A172 (cell line): Measurements from ENCODE around the gene SAMD11. TPM values are rescaled to one million over a fixed set of nuclear protein-coding genes. Genes with fewer than 3 reads are reported as not detected.
A peak's percentile ranks its signal among the peaks of the same experiment; 100 is the strongest.

ENCODE experiments used
- DNase-seq: peaks from one replicate; pipeline ENCODE4 v3.0.0-alpha.2; 2015; ENCODE audit warnings: low spot score
- total RNA-seq: library from RNA; depleted of rRNA; stranded (reverse); fragments of >200 nt; shearing (Covaris generic); gene quantifications from 2 replicates; pipeline ENCODE4 v1.2.3, GENCODE V29; 2014

The SAMD11 gene
- total RNA-seq, 1 experiment from 2014 or later: 62.7 TPM

DNA sequence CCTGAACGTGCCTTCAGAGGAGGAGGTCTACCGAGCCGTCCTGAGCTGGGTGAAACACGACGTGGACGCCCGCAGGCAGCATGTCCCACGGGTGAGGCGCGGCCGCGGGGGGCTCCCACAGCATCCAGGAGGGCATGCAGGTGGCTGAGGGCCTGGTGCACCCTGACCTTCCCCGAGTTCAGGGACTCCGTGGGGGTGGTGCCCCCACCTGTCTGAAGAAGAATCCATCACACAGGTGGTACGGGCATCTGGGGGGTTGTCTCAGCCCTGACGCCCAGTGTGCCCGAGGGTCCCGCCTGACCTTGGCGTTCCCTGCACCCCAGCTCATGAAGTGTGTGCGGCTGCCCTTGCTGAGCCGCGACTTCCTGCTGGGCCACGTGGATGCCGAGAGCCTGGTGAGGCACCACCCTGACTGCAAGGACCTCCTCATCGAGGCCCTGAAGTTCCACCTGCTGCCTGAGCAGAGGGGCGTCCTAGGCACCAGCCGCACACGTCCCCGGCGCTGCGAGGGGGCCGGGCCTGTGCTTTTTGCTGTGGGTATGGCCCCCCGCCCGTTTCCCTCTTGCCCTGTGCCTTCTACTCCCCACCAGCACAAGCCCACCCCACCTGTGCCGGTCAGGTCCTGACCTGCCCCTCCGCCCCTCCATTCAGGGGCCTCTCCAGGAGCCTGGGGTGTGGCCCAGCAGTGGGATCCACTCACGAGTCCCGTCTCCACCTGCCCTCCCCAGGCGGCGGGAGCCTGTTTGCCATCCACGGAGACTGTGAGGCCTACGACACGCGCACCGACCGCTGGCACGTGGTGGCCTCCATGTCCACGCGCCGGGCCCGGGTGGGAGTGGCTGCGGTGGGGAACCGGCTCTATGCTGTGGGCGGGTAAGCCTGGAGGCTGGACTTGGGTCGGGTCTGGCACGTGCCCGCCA is 38.9 kb downstream of the SAMD11 start:
- DNase-seq: no peak

DNA sequence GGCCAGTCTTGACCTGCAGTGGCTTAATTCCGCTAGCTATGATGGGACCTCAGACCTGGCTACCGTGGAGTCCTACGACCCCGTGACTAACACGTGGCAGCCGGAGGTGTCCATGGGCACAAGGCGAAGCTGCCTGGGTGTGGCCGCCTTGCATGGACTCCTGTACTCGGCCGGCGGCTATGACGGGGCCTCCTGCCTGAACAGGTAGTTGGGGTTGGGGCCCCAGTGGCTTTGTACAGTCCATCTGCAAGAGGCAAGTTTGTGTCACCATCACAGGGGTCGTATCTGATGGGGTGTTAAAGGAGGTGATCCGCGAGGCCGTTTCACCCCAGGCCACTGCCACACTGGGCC is 39.6 kb downstream of the SAMD11 start:
- DNase-seq: no peak

DNA sequence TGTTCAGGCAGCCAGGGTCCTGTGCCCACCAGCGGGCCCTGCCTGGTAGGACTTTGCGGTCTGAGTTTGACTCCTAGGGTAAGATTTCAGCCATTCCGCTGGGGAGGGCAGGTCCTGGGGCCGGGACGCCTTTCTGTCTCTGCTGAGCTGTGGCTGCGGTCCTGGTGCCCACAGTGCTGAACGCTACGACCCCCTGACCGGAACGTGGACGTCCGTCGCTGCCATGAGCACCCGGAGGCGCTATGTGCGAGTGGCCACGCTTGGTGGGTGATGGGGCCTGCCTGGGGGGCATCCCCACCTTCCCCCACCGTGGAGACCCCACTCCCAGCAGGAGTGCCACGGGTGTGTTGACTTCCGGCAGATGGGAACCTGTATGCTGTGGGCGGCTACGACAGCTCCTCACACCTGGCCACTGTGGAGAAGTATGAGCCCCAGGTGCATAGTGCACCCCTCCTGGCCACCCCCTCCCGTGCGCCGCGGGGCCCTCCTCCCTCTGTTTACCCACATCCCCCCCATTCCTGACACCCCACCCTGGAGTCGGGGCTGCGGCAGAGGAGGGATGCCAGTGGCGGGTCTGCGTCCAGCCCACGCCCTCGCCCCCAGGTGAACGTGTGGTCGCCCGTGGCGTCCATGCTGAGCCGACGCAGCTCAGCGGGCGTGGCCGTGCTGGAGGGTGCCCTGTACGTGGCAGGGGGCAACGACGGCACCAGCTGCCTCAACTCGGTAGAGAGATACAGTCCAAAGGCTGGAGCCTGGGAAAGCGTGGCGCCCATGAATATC is 40.2 kb downstream of the SAMD11 start:
- no peak for DNase-seq

DNA sequence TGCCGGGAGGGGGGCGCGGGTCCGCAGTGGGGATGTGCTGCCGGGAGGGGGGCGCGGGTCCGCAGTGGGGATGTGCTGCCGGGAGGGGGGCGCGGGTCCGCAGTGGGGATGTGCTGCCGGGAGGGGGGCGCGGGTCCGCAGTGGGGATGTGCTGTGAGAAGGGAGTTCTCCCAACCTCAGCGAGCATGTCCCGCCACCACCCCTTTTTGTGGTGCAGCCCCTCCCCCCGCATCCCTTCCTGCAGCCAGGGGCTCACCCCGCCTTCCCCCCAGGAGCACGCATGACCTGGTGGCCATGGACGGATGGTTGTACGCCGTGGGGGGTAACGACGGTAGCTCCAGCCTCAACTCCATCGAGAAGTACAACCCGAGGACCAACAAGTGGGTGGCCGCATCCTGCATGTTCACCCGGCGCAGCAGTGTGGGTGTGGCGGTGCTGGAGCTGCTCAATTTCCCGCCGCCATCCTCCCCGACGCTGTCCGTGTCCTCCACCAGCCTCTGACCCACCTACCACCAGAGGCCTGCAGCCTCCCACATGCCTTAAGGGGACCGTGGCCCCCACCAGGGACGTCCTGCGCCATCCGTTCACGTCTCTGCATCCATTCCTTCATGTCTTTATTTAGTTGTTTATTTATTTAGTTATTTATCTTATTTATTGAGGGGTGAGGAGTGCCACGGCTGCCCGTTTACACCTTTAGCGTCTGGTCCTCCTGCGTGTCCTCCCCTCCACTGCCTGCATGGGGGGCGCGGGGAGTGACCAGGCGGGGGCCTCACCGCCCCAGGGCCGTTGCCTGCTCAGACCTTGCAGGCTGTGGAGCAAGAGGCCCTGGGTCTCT is 41.2 kb downstream of the SAMD11 start:
- DNase-seq: no peak

DNA sequence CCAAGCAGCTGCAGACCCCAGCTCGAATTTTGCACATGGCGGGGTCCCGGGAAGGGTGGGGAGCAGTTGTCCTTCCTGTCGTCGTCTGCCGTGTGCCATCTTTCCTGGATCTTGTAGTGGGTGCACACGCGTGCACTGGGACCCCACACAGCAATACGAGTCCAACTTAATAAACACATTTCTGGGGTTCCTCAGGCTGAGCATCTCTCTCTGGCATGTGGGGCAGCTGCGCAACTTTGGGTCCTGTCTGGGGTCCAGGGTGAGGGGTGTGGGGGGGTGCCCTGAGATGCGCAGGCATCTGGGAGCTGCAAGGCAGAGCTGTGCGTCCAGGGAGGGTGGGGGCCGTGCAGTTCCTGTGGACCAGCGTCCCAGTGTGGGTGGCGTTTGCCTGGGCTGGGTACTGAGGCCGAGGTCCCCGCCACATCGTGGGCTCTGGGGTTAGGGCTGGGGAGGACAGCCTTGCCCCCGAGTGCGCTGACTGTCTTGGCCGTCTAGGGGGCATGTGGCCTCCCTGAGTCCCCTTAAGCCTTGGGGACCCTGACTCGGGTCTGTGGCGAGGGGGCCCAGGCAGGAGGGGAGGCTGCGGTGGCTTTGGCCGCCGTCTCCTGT is 41.9 kb downstream of the SAMD11 start:
- DNase-seq: no peak

DNA sequence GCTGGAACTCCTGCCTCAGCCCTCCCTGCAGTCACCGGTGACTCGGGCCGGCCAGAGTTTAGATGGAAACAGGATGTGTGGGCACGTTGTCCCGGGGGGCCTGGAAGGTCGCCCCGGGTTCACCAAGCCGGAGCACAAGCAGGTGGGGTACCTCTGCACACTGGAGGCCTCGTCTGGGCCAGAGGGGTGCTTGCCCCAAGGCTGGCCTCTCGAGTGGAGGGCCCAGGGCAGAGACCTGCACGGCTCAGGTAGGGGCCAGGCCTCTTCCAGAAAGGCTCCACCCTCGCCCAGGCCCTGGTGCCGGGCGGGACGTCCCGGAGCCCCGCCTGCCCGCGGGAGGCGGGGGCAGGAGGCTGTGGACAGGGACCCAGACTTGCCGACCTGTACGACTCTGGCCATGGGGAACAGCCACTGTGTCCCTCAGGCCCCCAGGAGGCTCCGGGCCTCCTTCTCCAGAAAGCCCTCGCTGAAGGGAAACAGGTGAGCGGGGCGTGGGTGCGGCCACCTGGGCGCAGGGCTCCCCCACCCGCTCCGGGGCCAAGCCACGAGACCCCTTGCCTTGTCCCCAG is 42.5 kb downstream of the SAMD11 start, which contains the start of gene PLEKHN1:
Gene PLEKHN1, plus strand, starts transcription at position 348 of the 569 bp plus-strand sequence. Its CDS starts 50 bp downstream, at position 398.
- peak; percentile 62 for DNase-seq

DNA sequence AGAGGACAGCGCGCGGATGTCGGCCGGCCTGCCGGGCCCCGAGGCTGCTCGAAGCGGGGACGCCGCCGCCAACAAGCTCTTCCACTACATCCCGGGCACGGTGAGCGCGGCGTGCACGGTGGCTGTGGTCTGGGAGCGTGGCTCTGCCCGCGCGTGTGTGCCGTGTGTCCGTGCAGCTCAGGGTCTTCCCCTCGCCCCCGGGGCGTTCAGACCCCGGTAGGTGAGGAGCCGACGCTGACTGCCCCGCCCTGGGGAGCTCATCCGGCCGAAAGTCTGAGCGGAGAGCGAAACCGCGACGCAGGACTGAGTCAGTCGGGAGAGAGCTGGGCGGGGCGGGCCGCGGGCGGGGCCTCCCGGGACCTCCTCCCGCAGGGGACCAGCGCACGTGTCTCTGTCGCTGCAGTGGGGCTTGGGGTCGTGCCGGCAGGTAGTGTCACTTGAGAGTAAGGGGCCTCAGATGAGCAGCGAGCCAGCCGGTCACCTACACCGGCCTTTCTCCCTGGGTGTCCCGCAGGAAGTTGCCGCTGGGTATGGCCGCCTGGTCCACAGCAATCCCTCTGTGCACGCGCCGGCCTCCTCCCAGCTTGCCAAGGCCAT is 43.1 kb downstream of the SAMD11 start:
- peak; percentile 42 for DNase-seq

DNA sequence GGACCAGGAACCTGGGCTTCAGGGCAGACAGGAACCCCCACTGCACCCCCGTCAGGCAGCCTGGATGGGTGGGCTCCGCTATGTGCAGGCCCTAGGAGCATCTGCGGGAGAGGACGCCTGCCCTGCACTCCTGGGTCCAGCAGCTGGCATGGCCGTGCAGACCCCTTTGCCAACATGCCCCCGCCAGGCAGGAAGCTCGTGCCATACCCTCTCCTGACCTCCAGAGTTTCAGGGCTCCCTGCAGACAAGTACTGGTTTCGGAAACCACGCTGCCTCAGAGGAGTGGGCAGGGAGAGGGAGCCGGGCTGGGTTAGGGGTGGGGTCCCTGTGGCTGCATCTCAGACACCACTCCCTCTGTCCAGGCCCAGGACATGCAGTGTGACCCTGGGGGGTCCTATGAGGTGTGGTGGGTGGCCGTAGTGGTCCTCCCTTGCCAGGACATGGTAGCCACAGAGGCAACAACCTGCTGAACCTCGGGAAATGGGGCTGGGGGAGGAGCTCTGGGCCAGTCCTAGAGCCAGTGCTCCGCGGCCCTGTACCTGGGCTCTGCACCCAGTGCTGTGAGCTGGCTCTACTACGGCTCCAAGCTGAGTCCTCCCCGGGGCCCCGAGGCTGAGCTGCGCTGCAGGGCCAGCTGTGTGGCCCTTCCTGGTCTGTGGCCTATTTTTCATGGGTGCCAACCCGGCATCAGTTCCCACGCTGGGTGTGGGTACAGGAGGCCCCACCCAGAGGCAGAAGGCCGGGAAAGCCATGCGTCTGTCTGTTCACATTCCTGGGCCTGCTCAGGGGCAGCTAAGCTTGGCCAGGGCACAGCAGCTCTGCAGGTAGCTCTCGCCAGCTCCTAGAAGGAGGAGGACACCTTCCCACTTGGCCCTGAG is 44.0 kb downstream of the SAMD11 start:
- no peak for DNase-seq

DNA sequence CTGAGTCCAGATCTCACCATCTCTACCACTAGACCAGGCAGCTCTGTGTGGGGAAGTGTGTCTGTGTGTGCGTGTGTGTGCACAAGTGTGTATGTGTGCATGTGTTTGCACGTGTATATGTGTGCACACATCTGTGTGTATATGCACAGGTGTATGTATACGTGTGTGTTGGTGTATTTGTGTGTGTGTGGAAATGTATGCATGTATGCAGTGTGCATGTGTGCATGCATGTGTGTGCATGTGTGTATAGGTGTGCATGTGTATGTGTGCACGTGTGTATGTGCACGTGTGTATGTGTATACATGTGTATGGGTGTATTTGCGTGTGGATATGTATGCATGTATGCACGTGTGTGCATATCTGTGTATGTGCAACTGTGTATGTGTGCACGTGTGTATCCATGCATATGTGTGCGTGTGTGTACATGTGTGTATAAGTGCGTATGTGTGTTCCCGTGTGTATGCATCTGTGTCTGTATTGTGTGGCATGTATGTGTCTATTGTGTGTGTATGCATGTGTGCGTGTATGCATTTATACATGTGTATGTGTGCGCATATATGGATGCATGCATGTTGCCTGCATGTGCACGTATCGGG is 45.6 kb downstream of the SAMD11 start:
- DNase-seq: no peak

DNA sequence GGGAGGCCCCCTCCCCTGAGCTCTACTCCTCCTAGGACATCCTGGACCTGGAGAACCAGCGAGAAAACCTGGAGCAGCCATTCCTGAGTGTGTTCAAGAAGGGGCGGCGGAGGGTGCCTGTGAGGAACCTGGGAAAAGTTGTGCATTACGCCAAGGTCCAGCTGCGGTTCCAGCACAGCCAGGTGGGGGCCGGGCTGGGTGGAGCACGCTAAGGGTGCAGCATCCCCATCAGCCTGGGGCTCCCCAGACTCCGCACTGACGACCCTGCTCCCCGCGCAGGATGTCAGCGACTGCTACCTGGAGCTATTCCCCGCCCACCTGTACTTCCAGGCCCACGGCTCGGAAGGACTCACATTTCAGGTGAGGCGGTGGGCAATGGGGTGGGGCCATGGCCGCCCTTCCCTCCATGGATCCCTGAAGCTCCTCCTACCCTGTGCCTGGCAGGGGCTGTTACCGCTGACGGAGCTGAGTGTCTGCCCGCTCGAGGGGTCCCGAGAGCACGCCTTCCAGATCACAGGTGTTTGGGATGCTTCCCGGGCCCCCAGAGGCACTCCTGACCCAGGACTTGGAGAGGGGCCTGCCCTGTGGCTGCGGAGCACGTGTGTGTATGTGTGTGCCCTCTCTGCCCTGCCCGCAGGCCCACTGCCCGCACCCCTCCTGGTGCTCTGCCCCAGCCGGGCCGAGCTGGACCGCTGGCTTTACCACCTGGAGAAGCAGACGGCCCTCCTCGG is 46.7 kb downstream of the SAMD11 start:
- DNase-seq: no peak

DNA sequence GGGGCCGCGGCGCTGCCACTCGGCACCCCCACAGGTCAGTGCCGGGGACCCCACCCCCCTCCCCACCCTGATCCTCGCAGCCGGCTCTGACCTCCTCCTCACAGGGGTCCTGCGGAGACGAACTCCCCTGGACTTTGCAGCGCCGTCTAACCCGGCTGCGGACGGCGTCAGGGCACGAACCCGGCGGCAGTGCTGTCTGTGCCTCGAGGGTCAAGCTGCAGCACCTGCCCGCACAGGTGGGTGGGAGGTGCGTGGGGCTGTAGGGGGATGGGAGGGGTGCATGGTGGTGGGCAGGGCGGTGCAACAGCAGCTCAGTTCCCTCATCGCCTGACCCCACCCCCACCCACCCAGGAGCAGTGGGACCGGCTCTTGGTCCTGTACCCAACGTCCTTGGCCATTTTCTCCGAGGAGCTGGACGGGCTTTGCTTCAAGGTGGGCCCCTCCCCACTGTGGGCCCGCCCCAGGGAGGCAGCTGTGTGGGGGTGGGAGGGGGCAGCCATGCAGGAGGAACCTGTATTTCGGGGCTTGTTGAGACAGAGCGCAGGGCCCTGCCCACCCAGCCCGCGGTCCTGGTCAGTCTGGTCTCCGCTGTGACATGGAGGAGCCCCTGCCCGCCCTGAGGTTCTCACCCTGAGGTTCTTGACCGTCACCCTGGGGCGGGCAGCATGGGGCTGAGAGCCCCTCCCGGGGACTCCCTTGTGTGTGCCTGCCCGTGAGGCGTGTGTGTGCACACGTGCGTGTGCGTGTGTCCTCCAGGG is 47.4 kb downstream of the SAMD11 start:
- DNase-seq: no peak

DNA sequence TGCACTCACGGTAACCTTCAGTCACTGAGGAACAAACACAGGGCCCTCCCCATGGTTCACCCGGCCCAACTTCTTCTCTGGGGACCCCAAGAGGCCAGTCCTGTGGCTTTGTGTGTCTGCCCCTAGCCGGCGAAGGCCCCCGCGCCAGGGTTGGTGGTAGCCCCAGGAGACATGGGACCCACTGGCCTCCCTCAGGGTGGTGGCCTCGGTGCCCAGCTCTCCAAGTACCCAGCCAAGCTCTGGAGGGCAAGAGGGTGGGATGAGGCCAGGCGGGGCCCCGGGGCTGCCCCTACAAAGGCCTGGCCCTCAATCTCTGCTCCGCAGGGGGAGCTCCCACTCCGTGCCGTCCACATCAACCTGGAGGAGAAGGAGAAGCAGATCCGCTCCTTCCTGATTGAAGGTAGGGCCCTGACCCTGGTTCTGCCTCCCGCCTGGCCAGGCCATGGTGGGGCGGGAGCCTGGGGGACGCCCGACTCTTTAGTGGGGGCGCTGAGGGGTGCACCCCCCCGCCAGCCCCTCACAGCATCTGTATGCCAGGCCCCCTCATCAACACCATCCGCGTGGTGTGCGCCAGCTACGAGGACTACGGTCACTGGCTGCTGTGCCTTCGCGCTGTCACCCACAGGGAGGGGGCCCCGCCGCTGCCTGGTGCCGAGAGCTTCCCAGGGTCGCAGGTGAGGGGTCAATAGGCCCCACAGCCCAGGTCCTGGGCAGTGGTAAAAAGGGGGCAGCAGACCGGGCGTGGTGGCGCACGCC is 48.2 kb downstream of the SAMD11 start:
- no peak for DNase-seq

DNA sequence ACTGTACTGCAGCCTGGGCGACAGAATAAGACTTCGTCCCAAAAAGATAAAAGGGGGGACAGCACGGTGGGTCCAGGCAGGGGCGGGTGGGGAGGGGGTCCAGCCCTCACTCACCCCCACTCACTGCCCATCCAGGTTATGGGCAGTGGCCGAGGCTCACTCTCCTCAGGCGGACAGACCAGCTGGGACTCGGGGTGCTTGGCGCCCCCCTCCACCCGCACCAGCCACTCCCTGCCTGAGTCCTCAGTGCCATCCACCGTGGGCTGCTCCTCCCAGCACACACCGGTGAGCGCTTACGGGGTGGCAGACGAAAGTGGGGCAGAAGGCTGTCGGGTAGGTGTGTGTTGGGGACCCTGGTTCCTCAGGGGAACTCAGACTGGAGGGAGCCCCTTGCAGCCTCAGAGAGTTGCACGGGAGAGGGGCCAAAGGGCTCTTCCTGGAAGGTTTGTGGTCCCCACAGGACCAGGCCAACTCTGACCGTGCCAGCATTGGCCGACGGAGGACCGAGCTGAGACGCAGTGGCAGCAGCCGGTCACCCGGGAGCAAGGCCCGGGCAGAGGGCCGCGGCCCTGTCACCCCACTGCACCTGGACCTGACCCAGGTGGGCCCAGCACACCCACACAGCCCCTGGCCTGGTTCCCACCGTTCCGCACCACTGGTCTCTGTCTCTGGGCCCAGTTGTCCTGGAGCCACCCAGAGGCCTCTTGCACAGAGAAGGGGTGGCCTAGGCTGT is 49.2 kb downstream of the SAMD11 start:
- no peak for DNase-seq

DNA sequence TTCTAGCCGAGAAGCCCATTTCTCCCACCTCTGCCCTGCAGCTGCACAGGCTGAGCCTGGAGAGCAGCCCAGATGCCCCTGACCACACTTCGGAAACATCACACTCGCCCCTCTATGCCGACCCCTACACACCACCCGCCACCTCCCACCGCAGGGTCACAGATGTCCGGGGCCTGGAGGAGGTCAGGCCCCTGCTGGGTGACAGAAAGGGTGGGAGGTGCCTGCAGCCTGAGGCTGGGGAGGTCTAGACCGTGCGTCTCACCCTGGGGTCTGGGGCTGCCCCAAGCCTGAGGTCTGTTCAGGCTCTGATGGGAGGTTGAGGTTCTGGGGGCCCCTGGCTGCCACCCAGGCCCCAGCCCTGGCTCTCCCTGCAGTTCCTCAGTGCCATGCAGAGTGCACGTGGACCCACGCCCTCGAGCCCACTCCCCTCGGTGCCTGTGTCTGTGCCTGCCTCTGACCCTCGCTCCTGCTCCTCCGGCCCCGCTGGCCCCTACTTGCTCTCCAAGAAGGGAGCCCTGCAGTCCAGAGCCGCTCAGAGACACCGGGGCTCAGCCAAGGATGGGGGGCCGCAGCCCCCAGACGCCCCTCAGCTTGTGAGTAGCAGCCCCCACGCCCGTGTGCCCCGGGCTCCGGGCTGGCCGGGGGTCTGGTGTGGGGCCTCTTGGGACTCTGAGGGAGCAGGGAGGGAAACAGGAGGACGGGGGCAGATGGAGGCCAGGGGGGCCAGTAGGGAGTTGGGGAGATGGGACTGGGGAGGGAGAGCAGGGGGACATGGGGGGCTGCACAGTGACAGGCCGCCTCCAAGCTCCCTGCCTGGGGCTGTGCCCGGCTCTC is 50.0 kb downstream of the SAMD11 start:
- no peak for DNase-seq

DNA sequence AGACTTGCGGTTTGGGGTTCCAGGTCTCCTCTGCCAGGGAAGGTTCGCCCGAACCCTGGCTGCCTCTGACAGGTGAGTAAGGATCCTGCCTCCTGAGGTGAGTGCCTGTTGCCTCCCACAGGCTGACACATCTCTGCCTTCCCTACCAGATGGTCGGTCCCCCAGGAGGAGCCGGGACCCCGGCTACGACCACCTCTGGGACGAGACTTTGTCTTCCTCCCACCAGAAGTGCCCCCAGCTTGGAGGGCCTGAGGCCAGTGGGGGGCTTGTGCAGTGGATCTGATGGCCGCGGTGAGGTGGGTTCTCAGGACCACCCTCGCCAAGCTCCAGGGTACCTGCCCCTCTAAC is 50.5 kb downstream of the SAMD11 start:
- no peak for DNase-seq
